Measurements from ENCODE around the gene RGS6. TPM values are rescaled to one million over a fixed set of nuclear protein-coding genes. Genes with fewer than 3 reads are reported as not detected.

RGS6 gene
- total and polyA plus RNA-seq, 2 experiments from 2014 or later: 0.86 to 0.95 TPM

DNA sequence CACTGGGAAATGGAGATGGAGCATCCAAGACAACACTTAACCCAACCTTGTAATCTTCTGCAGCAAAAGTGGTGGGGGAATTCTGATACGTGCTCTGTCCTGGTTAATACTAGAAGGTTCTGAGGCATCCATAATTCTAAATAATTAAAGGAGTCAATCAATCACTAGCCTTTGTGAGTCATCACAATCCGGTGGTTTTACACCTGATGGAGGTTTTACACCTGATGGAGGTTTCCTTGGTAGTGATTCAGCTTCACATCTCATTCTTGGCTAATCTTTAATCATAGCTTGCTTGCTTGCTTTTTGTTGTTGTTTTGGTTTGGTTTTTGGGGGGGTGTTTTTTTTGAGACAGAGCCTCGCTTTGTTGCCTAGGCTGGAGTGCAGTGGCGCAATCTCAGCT lies 618.3 kb downstream of the RGS6 start:
- H3K27ac ChIP-seq: no peak overlapping the region
- H3K4me3 ChIP-seq: no peak overlapping the region
- no peak for DNase-seq (ENCODE audit: low read depth in 1 of 2, low spot score in 1 of 2)
- H3K36me3 ChIP-seq: no peaks in the 10 kb centered on the region
- no peaks in the 10 kb centered on the region for H3K9me3 ChIP-seq (ENCODE audit: low read depth)
- H3K4me1 ChIP-seq (ENCODE audit: low read depth): peaks cover 16% of the 10 kb centered on the region
- TF ChIP-seq, protein P1, sequence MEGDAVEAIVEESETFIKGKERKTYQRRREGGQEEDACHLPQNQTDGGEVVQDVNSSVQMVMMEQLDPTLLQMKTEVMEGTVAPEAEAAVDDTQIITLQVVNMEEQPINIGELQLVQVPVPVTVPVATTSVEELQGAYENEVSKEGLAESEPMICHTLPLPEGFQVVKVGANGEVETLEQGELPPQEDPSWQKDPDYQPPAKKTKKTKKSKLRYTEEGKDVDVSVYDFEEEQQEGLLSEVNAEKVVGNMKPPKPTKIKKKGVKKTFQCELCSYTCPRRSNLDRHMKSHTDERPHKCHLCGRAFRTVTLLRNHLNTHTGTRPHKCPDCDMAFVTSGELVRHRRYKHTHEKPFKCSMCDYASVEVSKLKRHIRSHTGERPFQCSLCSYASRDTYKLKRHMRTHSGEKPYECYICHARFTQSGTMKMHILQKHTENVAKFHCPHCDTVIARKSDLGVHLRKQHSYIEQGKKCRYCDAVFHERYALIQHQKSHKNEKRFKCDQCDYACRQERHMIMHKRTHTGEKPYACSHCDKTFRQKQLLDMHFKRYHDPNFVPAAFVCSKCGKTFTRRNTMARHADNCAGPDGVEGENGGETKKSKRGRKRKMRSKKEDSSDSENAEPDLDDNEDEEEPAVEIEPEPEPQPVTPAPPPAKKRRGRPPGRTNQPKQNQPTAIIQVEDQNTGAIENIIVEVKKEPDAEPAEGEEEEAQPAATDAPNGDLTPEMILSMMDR (IDR thresholded peaks at IDR 0.05; ENCODE audit: low read depth, low read length): no peak
- H3K27me3 ChIP-seq: no peaks in the 10 kb centered on the region

DNA sequence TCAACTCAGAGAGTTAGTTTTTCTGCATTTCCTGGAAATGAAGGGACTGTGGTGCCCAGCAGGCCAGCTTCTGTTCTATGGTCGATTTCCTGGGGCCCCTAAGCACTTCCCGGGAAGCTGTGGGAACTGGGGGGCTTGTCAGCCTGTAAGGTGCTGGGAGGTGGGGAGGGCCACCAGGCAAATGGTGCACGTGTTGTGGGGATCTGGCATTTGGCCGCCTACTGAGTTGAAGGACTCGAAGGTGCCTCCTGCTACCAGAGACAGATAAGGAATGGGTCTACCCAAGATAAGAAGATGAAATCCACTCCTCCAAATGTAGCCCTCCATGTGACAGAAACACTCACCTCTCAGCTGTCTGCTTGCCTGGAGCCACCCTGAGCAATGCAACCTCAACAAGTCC lies 620.0 kb downstream of the RGS6 start:
- H3K4me1 ChIP-seq (ENCODE audit: low read depth): peaks cover 10% of the 10 kb centered on the region
- no peaks in the 10 kb centered on the region for H3K36me3 ChIP-seq
- H3K27me3 ChIP-seq: no peaks in the 10 kb centered on the region
- TF ChIP-seq, protein P1 (IDR thresholded peaks at IDR 0.05; ENCODE audit: low read depth, low read length): no peak
- no peaks in the 10 kb centered on the region for H3K9me3 ChIP-seq (ENCODE audit: low read depth)
- H3K4me3 ChIP-seq: no peak overlapping the region
- DNase-seq (ENCODE audit: low read depth in 1 of 2, low spot score in 1 of 2): no peak
- no peak overlapping the region for H3K27ac ChIP-seq

DNA sequence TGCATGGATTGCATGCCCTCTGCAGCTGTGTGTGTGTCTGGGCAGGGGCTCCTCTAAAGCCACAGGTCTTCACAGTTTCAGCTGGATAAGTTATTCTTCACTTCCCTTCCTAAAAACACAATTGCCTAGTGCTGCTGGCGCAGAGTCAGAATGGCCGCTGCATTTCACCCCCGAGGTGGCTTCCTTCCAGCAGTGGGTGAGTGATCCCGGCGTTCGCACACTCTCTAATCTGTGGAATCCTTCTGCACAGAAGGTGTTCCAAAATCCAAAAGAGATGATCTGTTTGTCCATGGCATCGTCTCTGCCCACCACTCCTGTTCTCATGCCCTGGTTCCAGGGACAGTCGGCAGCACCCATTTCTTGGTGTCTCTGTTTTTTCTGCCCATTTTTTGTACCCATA lies 620.9 kb downstream of the RGS6 start:
- Histone ChIP-seq H3K27ac (no peak overlapping the region), H3K27me3 (no peaks in the 10 kb centered on the region), H3K4me1 (ENCODE audit: low read depth) (peaks cover 10% of the 10 kb centered on the region), H3K4me3 (no peak overlapping the region), H3K36me3 (no peaks in the 10 kb centered on the region), H3K9me3 (ENCODE audit: low read depth) (no peaks in the 10 kb centered on the region)
- peak in 1 of 2 donors; percentile 10 for DNase-seq (ENCODE audit: low read depth in 1 of 2, low spot score in 1 of 2)
- TF ChIP-seq, protein P1 (IDR thresholded peaks at IDR 0.05; ENCODE audit: low read depth, low read length): no peak

DNA sequence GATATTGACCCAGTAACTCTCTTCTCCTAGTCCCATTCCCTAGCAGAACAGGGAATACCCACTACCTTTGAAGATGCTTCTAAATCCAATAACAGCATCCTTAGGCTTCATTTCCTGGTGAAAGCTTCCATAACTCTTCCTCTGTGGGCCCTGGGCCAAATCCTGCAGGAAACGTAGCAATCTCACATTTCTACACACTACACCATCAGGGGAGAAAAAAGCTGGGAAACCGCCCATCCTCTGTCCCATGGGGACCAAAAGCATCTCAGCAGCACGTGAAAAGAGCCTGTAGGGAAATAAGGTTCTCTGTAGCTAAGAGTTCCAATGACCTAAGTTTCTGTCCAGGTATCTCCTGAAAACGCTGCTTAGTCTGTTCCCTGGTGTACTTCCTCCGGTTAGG lies 621.4 kb downstream of the RGS6 start:
- peaks cover 10% of the 10 kb centered on the region for H3K4me1 ChIP-seq (ENCODE audit: low read depth)
- DNase-seq (ENCODE audit: low read depth in 1 of 2, low spot score in 1 of 2): peak in 1 of 2 donors; percentile 20
- no peaks in the 10 kb centered on the region for H3K9me3 ChIP-seq (ENCODE audit: low read depth)
- H3K36me3 ChIP-seq: no peaks in the 10 kb centered on the region
- no peak overlapping the region for H3K27ac ChIP-seq
- no peak overlapping the region for H3K4me3 ChIP-seq
- H3K27me3 ChIP-seq: no peaks in the 10 kb centered on the region
- TF ChIP-seq, protein P1 (IDR thresholded peaks at IDR 0.05; ENCODE audit: low read depth, low read length): no peak

DNA sequence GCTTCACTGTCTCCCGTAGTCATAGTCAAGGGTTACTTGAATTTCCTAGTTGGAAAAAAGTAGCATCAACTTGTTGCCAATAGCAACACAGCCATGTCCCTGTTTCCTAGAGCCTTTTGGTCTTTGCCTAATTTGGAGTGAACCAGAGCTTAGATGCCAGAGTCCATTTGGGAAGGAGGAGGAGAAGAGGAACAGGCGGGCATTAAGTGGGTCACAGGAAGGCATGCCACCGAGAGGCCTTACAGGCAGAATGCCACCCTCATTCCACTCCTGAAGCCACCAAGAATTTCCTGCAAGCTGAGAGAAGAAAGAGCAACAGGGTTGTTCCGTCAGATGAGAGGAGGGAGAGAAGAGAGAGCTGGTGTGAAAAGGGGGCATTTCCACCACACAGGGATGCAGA lies 622.2 kb downstream of the RGS6 start:
- Histone ChIP-seq H3K27ac (no peak overlapping the region), H3K36me3 (no peaks in the 10 kb centered on the region), H3K4me3 (no peak overlapping the region), H3K9me3 (ENCODE audit: low read depth) (no peaks in the 10 kb centered on the region), H3K27me3 (no peaks in the 10 kb centered on the region), H3K4me1 (ENCODE audit: low read depth) (peaks cover 17% of the 10 kb centered on the region)
- TF ChIP-seq, protein P1 (IDR thresholded peaks at IDR 0.05; ENCODE audit: low read depth, low read length): no peak
- DNase-seq (ENCODE audit: low read depth in 1 of 2, low spot score in 1 of 2): no peak

Data from cardiac muscle cell (in vitro differentiated cells and primary cell).